Large intestine (tissue), 3 donors: ENCODE results near the gene LRMDA. TPM values are rescaled to one million over a fixed set of nuclear protein-coding genes. Genes with fewer than 3 reads are reported as not detected.

ENCODE experiments used
- DNase-seq, 2 donors: peaks; one replicate each; pipeline versions ENCODE4 v3.0.0 to v3.0.0-alpha.2; 2013
- H3K27ac ChIP-seq: one replicate; pipeline ENCODE4 v1.5.1; 2013; ENCODE audit warnings: low read length
- H3K27me3 ChIP-seq: 2 replicates; pipeline ENCODE4 v1.6.1; 2013; ENCODE audit warnings: low read length; ENCODE audit not compliant: control insufficient read depth, insufficient read depth
- H3K36me3 ChIP-seq: 2 replicates; pipeline ENCODE4 v1.6.1; 2013; ENCODE audit warnings: low read length; ENCODE audit not compliant: control insufficient read depth, insufficient read depth
- H3K4me1 ChIP-seq: one replicate; pipeline ENCODE4 v1.6.1; 2013; ENCODE audit warnings: low read length; ENCODE audit not compliant: control insufficient read depth, insufficient read depth
- H3K4me3 ChIP-seq: one replicate; pipeline ENCODE4 v1.5.1; 2013; ENCODE audit warnings: low read length
- H3K9me3 ChIP-seq: one replicate; pipeline ENCODE4 v1.6.1; 2013; ENCODE audit warnings: mild to moderate bottlenecking, low read depth, low read length, moderate library complexity; ENCODE audit not compliant: control insufficient read depth
- WGBS: methylation state at CpG from one replicate; pipeline ENCODE4 v1.1.5; 2013; ENCODE audit warnings: low lambda C conversion rate; ENCODE audit not compliant: insufficient coverage; 5-methylcytosine and 5-hydroxymethylcytosine counted together
- polyA plus RNA-seq: library from polyadenylated mRNA; unstranded; fragments of 120-200 nt; gene quantifications from one replicate; pipeline ENCODE4 v1.2.1, GENCODE V29; 2013

LRMDA gene
- polyA plus RNA-seq, 1 donor, result 5.3 TPM

DNA sequence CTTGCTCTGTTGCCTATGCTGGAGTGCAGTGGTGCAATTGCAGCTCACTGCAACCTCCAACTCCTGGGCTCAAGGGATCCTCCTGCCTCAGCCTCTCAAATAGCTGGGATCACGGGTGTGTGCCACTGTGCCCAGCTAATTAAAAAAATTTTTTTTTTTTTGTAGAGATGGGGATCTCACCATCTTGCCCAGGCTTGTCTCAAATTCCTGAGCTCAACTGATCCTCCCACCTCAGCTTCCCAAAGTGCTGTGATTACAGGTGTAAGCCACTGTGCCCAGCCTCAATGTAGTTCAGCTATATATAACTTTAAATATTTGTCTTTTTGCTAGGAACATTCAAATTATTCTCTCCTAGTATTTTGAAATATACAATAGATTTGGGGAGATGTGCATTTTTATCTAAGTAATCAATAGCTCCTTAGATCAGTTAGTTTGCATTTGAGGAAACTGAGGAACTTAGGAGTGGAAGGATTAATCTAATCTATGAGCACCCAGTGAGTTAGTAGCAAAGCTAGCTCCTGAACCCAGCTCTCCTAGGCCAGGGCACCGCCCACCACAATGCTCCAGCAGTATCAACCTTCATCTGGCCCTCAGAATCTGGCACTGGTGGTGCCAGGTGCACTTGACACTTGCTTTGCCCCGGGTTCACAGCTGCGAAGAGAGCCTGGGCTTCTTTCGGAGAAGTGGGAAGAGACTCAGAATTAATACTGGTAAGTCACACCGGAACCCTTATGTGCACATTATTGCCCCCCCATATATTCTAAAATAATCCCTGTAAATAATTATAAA is 5.9 kb upstream of the LRMDA start:
- H3K4me3 ChIP-seq, result no peak overlapping the region
- no peaks in the 10 kb centered on the region for H3K36me3 ChIP-seq
- H3K9me3 ChIP-seq, result no peaks in the 10 kb centered on the region
- peaks cover 12% of the 10 kb centered on the region for H3K4me1 ChIP-seq
- no peaks in the 10 kb centered on the region for H3K27me3 ChIP-seq
- WGBS, result no CpG with 5 or more reads among the region's 6 CpGs
- DNase-seq, result no peak
- no peak overlapping the region for H3K27ac ChIP-seq

DNA sequence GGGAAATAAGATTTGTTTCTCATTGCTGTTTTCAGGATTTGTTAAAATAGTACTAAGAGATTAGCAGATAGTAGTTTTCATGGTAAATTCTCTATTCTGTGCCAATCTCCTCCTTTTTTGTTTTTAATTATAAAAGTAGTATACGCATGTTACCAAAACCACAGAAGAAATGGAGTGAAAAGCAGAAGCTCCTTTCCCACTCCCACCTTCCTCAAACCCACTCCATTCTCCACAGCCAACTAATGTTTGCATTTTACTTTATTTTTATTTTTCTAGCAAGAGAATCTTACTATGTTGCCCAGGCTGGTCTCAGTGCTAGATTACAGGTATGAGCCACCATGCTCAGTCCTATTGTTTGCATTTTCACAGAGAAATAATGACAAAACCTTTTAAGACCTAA is 4.5 kb upstream of the LRMDA start:
- 100% methylated on average over 1 of the region's 1 CpG for WGBS
- Histone ChIP-seq H3K4me3 (no peak overlapping the region), H3K36me3 (no peaks in the 10 kb centered on the region), H3K9me3 (no peaks in the 10 kb centered on the region), H3K27me3 (no peaks in the 10 kb centered on the region), H3K4me1 (peaks cover 21% of the 10 kb centered on the region), H3K27ac (no peak overlapping the region)
- no peak for DNase-seq

DNA sequence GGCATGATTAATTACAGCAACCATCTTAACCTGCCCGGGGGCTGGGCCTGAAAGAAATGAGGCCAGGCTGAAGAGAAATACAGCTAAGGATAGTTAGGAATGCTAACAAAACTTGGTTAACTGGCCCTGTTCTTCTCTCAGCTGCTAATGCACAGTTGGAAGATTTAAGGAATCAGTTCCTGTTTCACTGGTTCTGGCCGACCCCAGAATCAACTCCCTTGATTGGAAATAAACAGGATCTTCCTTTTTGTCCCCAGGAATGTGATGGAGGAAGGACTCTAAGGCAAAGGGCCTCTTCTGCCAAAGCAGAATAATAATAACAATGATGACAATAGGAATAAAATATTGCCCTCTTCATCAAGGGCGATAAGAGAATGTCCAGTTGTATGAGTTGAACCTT is 3.5 kb upstream of the LRMDA start:
- DNase-seq, result no peak
- Histone ChIP-seq H3K4me3 (no peak overlapping the region), H3K27ac (no peak overlapping the region), H3K27me3 (no peaks in the 10 kb centered on the region), H3K9me3 (no peaks in the 10 kb centered on the region), H3K4me1 (peaks cover 31% of the 10 kb centered on the region), H3K36me3 (no peaks in the 10 kb centered on the region)
- WGBS, result no CpG with 5 or more reads among the region's 3 CpGs

DNA sequence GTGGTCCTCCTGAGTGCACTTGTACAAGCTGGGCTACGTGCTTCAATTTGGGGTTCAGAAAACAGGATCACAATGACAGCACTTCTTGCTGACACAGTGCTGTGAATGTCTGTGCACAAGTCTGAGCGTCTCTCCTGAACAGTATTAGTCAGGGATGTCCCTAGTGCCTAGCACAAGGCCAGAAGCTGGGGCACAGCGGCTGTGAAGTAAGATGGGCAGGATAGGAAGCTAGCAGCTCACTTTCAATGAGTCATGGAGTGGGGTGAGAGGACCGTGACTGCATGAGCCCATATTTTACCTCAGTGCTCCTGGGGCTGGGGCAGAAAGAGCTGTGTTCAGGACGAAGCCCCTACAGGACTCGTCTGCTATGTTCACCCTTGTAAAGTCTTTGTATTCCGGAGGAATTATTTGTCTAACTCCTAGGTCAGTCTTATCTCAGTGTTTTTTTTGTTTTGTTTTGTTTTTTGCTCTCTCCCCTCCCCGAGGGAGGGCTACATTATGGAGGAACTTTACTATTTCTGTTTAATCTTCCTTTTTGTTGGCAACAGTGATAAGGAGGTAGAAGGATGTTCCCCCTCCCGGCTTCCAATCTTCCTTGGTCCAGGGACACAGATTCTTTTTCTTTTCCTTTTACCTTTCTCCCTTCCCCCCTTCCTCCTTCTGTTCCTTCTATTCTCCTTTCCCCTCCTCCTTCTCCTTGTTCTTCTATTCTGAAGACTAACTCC is 2.8 kb upstream of the LRMDA start:
- 56% methylated on average over 1 of the region's 9 CpGs for WGBS
- no peak for DNase-seq
- H3K4me3 ChIP-seq, result no peak overlapping the region
- no peak overlapping the region for H3K27ac ChIP-seq
- no peaks in the 10 kb centered on the region for H3K36me3 ChIP-seq
- H3K9me3 ChIP-seq, result no peaks in the 10 kb centered on the region
- no peaks in the 10 kb centered on the region for H3K27me3 ChIP-seq
- H3K4me1 ChIP-seq, result peaks cover 34% of the 10 kb centered on the region

DNA sequence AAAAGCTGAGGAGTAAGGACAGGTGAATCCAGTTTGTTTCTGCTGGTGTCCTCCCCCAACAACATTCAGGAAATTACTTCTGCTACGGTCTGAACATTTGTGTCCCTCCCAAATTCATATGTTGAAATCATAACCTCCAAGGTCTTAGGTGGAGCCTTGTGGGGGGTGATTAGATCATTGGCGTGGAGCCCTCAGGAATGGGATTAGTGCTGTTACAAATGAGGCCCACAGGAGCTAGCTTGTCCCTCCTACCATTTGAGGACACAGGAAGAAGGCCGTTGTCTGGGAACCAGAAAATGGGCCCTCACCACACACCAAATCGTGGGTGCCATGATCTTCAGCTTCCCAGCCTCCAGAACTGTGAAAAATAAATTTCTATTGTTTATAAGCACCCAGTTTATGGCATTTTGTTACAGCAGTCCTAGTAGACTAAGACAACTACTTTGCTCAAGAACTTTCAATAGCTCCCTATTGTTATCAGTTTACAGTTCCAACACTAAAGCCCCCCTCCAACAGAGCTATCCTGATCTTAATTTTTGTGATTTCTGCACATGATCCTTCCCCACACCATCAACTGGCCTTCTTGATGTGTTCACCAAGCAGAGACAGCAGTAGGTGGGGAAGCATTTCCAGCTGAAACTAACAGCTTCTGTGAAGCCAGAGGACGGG is 2.1 kb upstream of the LRMDA start:
- Histone ChIP-seq H3K4me1 (peaks cover 34% of the 10 kb centered on the region), H3K9me3 (no peaks in the 10 kb centered on the region), H3K27me3 (no peaks in the 10 kb centered on the region), H3K36me3 (no peaks in the 10 kb centered on the region), H3K4me3 (no peak overlapping the region), H3K27ac (no peak overlapping the region)
- no peak for DNase-seq
- no CpG with 5 or more reads among the region's 5 CpGs for WGBS

DNA sequence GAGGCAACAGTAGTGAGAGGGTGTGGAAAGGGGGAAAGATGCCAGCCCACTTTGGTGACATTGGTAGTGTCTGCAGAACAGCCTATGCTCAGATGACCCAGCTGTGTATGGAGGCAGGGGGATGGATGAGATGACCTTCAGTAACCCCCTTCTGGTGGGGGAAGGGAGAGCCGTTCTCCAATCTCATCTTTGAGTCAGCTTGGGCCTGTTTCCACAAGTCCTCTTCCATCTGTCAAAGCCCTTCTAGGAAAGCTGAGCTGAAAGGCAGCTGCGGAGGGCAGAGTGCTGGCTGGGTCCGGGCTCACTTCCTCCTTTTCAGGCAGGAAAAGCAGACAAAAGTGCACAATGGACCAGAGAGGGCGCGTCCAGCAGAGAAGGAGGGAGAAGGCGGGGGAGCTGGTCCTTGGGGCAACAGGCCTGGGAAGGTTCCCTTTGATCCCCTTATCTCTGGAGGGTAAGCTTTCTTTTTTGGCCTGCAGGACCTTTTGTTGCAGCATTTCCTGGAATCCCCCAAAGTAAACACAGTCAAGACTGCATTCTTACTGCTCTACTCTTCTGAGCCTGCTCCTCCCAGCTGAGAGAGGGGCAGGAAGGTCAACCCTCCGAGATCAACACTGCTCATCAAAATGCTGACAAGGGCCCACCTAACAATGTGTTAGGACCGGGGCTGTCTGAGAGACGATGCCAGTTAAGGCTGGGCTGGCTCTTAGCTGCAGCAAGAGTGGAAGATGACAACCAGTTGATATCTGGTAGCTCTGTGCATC is 1.2 kb upstream of the LRMDA start:
- Histone ChIP-seq H3K4me1 (peaks cover 34% of the 10 kb centered on the region), H3K9me3 (no peaks in the 10 kb centered on the region), H3K36me3 (no peaks in the 10 kb centered on the region), H3K4me3 (no peak overlapping the region), H3K27ac (peak overlapping the region; percentile 24), H3K27me3 (no peaks in the 10 kb centered on the region)
- WGBS, result no CpG with 5 or more reads among the region's 9 CpGs
- DNase-seq, result peak; percentile 50 to 68

DNA sequence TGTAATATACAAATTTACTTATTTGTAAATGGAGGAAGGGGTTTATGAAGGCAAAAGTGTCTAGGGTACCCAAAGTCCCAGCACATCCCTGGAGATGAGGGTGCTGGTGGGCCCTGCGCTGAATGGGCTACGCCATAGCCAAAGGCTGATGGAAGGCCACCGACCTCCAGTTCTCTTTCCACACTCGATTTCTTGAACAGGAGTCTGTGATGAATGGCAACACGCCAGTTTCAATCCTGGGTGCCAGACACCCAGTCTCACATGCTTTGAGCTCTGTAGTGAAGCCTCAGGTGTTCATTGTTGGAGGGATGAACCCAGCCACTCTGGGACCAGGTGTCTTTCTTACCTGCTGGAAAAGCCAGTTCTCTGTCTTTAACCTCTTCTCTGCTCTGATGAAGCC is 752 bp downstream of the LRMDA start:
- Histone ChIP-seq H3K4me1 (peaks cover 34% of the 10 kb centered on the region), H3K36me3 (no peaks in the 10 kb centered on the region), H3K27ac (no peak overlapping the region), H3K4me3 (no peak overlapping the region), H3K9me3 (no peaks in the 10 kb centered on the region), H3K27me3 (no peaks in the 10 kb centered on the region)
- no peak for DNase-seq
- WGBS, result no CpG with 5 or more reads among the region's 5 CpGs

DNA sequence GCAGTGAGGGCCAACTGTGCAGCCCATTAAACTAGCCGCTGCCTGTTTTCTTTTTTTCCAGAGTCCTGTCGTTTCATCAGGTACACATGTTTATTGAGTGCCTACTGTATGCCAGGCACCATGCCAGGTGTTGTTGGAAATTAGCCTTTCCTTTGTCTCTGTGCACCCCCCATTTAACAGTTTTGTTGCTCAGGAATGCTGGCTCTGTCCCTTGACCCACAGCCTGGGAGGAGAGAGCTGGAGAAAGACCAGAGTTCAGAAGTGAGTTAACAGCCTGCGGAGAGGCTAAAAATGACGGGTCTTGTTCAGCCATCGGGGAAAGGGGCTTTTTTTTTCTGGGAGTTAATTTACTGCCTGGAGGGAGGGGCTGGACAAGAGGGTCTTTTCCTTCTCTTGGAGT is 1.3 kb downstream of the LRMDA start:
- Histone ChIP-seq H3K4me1 (peaks cover 34% of the 10 kb centered on the region), H3K27me3 (no peaks in the 10 kb centered on the region), H3K27ac (no peak overlapping the region), H3K4me3 (no peak overlapping the region), H3K36me3 (no peaks in the 10 kb centered on the region), H3K9me3 (no peaks in the 10 kb centered on the region)
- WGBS, result 80% methylated on average over 1 of the region's 5 CpGs
- DNase-seq, result no peak

DNA sequence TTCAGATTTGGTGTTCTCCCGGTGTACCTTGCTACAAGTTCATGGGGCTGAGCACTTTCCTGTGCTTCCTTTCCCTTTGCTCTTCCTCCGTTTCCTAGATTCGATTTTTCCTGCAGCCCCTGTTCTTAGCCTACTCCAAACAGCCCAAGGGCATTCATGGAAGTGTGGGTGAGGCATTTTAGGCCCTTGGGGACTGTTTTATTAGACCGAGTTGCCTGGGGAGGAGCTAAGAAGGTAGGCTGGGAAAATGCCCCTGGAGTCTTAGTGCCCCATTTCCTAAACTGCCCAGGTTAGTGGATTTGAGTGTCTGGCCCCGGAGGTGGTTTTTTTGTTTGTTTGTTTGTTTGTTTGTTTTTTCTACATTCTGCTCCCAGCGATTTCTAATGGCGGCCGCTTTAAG is 1.8 kb downstream of the LRMDA start:
- no peak overlapping the region for H3K27ac ChIP-seq
- no CpG with 5 or more reads among the region's 8 CpGs for WGBS
- H3K4me3 ChIP-seq, result no peak overlapping the region
- H3K27me3 ChIP-seq, result no peaks in the 10 kb centered on the region
- peaks cover 34% of the 10 kb centered on the region for H3K4me1 ChIP-seq
- H3K36me3 ChIP-seq, result no peaks in the 10 kb centered on the region
- no peaks in the 10 kb centered on the region for H3K9me3 ChIP-seq
- DNase-seq, result no peak

DNA sequence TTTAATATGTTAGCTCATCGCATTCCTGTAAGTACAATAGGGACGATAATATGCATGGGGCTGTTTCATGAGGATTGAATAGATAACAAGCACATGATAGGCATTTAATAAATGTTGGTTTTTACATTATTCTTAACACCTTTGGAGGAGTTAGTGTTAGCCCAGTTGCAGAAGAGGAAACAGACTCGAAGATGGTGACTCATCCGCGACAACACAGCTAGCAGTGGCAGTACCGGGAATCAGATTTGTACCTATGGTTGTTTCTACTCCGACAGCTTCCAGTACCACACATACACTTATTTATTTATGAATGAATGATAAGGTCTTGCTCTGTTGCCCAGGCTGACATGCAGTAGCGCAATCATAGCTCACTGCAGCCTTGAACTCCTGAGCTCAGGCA is 2.9 kb downstream of the LRMDA start:
- H3K27me3 ChIP-seq, result no peaks in the 10 kb centered on the region
- no peak for DNase-seq
- no peaks in the 10 kb centered on the region for H3K36me3 ChIP-seq
- peaks cover 34% of the 10 kb centered on the region for H3K4me1 ChIP-seq
- no peak overlapping the region for H3K27ac ChIP-seq
- no CpG with 5 or more reads among the region's 8 CpGs for WGBS
- no peaks in the 10 kb centered on the region for H3K9me3 ChIP-seq
- no peak overlapping the region for H3K4me3 ChIP-seq
